DMS153 treated with DMSO at 0.1 percent for 48 hours (cell line): ENCODE data around the gene LASP1.

Source experiments
- DNase-seq: peaks from one replicate; lab custom pipeline; 2025; ENCODE audit not compliant: unreplicated experiment; lab: John Stamatoyannopoulos, UW

Gene LASP1

GRCh38 chr17:38885728-38886642, 16.1 kb downstream of the LASP1 start:
- no peak for DNase-seq

GRCh38 chr17:38886643-38887010, 16.8 kb downstream of the LASP1 start:
- DNase-seq = no peak

- no peak for DNase-seq
These were observed 19.0 kb downstream of the LASP1 start for GRCh38 chr17:38888842-38889241.

GRCh38 chr17:38889745-38890409, 20.0 kb downstream of the LASP1 start:
- no peak for DNase-seq

GRCh38 chr17:38890410-38890746, 20.5 kb downstream of the LASP1 start:
- DNase-seq = no peak

GRCh38 chr17:38891441-38891840, 21.6 kb downstream of the LASP1 start:
- DNase-seq = no peak

- no peak for DNase-seq
These were observed 22.2 kb downstream of the LASP1 start for GRCh38 chr17:38892083-38892482.

GRCh38 chr17:38892620-38893019, 22.8 kb downstream of the LASP1 start:
- no peak for DNase-seq

GRCh38 chr17:38893113-38893512, 23.3 kb downstream of the LASP1 start:
- DNase-seq = no peak

GRCh38 chr17:38893607-38894006, 23.7 kb downstream of the LASP1 start:
- no peak for DNase-seq

- no peak for DNase-seq
These were observed 24.4 kb downstream of the LASP1 start for GRCh38 chr17:38894276-38894675.

GRCh38 chr17:38896346-38896954, 26.6 kb downstream of the LASP1 start:
- DNase-seq = no peak

- no peak for DNase-seq
These were observed 27.3 kb downstream of the LASP1 start for GRCh38 chr17:38897176-38897575.

- DNase-seq = no peak
These were observed 27.9 kb downstream of the LASP1 start for GRCh38 chr17:38897671-38898290.

GRCh38 chr17:38898291-38898679, 28.4 kb downstream of the LASP1 start:
- DNase-seq = no peak

GRCh38 chr17:38898812-38899348, 29.0 kb downstream of the LASP1 start:
- DNase-seq = no peak

- no peak for DNase-seq
These were observed 29.6 kb downstream of the LASP1 start for GRCh38 chr17:38899421-38899820.

GRCh38 chr17:38900978-38901656, 31.3 kb downstream of the LASP1 start:
- DNase-seq = no peak

GRCh38 chr17:38903404-38903803, 33.5 kb downstream of the LASP1 start:
- DNase-seq = no peak

GRCh38 chr17:38904892-38905291, 35.0 kb downstream of the LASP1 start:
- DNase-seq = no peak

GRCh38 chr17:38905375-38905774, 35.5 kb downstream of the LASP1 start:
- no peak for DNase-seq
